Retinal pigment epithelial cell (primary cell): ENCODE results near the gene CDC16.
"Not testable (repeated sequence)": the region's sequence is repeated elsewhere in the genome, so short reads cannot be mapped to it uniquely, and the experiment has no call there.

ENCODE experiments used
- DNase-seq: peaks from one replicate; pipeline ENCODE4 v3.0.0-alpha.2; 2010; ENCODE audit warnings: low read depth
- H3K4me3 ChIP-seq: 2 replicates; pipeline ENCODE4 v1.5.1; 2011; ENCODE audit warnings: mild to moderate bottlenecking, low read length, control low read depth, moderate library complexity
- CTCF ChIP-seq: conservative IDR thresholded peaks from 2 replicates; pipeline ENCODE4 v1.5.1; 2011; ENCODE audit warnings: low read depth, low read length, control low read depth, inconsistent platforms

CDC16 gene

GRCh38 chr13:114260814-114261213 is 26.1 kb downstream of the CDC16 start:
- H3K4me3 ChIP-seq = no peak overlapping the region
- no peak for TF ChIP-seq CTCF
- no peak for DNase-seq

GRCh38 chr13:114261328-114261965 is 26.8 kb downstream of the CDC16 start:
- TF ChIP-seq CTCF = no peak
- no peak overlapping the region for H3K4me3 ChIP-seq
- no peak for DNase-seq

- no peak for TF ChIP-seq CTCF
- no peak for DNase-seq
- no peak overlapping the region for H3K4me3 ChIP-seq
Measured at GRCh38 chr13:114263578-114263977, 28.9 kb downstream of the CDC16 start.

GRCh38 chr13:114264313-114264712 is 29.6 kb downstream of the CDC16 start:
- DNase-seq, H3K4me3 ChIP-seq: not testable (repeated sequence)

- DNase-seq = no peak
- TF ChIP-seq CTCF = no peak
- H3K4me3 ChIP-seq = no peak overlapping the region
Measured at GRCh38 chr13:114264886-114265611, 30.4 kb downstream of the CDC16 start.

- no peak overlapping the region for H3K4me3 ChIP-seq
- DNase-seq = no peak
- TF ChIP-seq CTCF = no peak
Measured at GRCh38 chr13:114266241-114266640, 31.5 kb downstream of the CDC16 start.

GRCh38 chr13:114268344-114269280 is 33.9 kb downstream of the CDC16 start:
- no peak for DNase-seq
- no peak overlapping the region for H3K4me3 ChIP-seq
- TF ChIP-seq CTCF = no peak
